ENCODE results near the gene GSTK1.

Gene GSTK1

GRCh38 chr7:143229054-143229790 lies 34.0 kb upstream of the GSTK1 start:
- TF ChIP-seq PPARA (CRISPR knock-in tag; IDR thresholded peaks at IDR 0.05; ENCODE audit: borderline replicate concordance) (no peak), ARNTL (CRISPR knock-in tag; IDR thresholded peaks at IDR 0.05; ENCODE audit: borderline replicate concordance, low read depth) (no peak), GLIS3 (CRISPR knock-in tag; IDR thresholded peaks at IDR 0.05) (no peak), POU6F1 (CRISPR knock-in tag; IDR thresholded peaks at IDR 0.05; ENCODE audit: borderline replicate concordance, low read depth) (no peak), ZFP30 (CRISPR knock-in tag; IDR thresholded peaks at IDR 0.05) (no peak), ZNF70 (CRISPR knock-in tag; IDR thresholded peaks at IDR 0.05) (no peak), TOX (CRISPR knock-in tag; IDR thresholded peaks at IDR 0.05; ENCODE audit: borderline replicate concordance) (no peak), RARB (CRISPR knock-in tag; IDR thresholded peaks at IDR 0.05) (no peak), PATZ1 (CRISPR knock-in tag; IDR thresholded peaks at IDR 0.05; ENCODE audit: borderline replicate concordance) (no peak), ZNF565 (CRISPR knock-in tag; conservative IDR thresholded peaks at IDR 0.05; ENCODE audit: low read depth) (no peak)
- ATAC-seq: peak; percentile 75

GRCh38 chr7:143230602-143231457 lies 32.4 kb upstream of the GSTK1 start:
- no peak for ATAC-seq
- TF ChIP-seq ZC3H10 (CRISPR knock-in tag; IDR thresholded peaks at IDR 0.05) (no peak), POU6F1 (CRISPR knock-in tag; IDR thresholded peaks at IDR 0.05; ENCODE audit: borderline replicate concordance, low read depth) (no peak), OSR1 (CRISPR knock-in tag; IDR thresholded peaks at IDR 0.05) (no peak), PATZ1 (CRISPR knock-in tag; IDR thresholded peaks at IDR 0.05; ENCODE audit: borderline replicate concordance) (no peak), GLIS3 (CRISPR knock-in tag; IDR thresholded peaks at IDR 0.05) (no peak), RARB (CRISPR knock-in tag; IDR thresholded peaks at IDR 0.05) (no peak), PPARA (CRISPR knock-in tag; IDR thresholded peaks at IDR 0.05; ENCODE audit: borderline replicate concordance) (no peak), TSHZ2 (CRISPR knock-in tag; IDR thresholded peaks at IDR 0.05) (no peak), SNAI2 (CRISPR knock-in tag; IDR thresholded peaks at IDR 0.05) (no peak), ISL1 (CRISPR knock-in tag; IDR thresholded peaks at IDR 0.05) (no peak), ESRRG (CRISPR knock-in tag; IDR thresholded peaks at IDR 0.05) (no peak), ZNF70 (CRISPR knock-in tag; IDR thresholded peaks at IDR 0.05) (no peak), TOX (CRISPR knock-in tag; IDR thresholded peaks at IDR 0.05; ENCODE audit: borderline replicate concordance) (no peak), ZFP30 (CRISPR knock-in tag; IDR thresholded peaks at IDR 0.05) (no peak), CSDC2 (CRISPR knock-in tag; IDR thresholded peaks at IDR 0.05) (no peak), CSRNP3 (CRISPR knock-in tag; IDR thresholded peaks at IDR 0.05) (no peak)
